ENCODE data around the gene ACVR1B.

Gene ACVR1B

GRCh38 chr12:52044292-52044983 lies 92.9 kb downstream of the ACVR1B start:
- no peak for DNase-seq (ENCODE audit: low spot score)

- DNase-seq (ENCODE audit: low spot score): no peak
Observed at GRCh38 chr12:52045794-52046199, 94.3 kb downstream of the ACVR1B start.

Data from hematopoietic multipotent progenitor cell treated with erythropoietin and hydrocortisone succinate and interleukin-3 and kit ligand, for 17 days (in vitro differentiated cells).